Amniotic epithelial cell (primary cell): Measurements from ENCODE around the gene SLIT3.

Source experiments
- DNase-seq: peaks from one replicate; pipeline ENCODE4 v3.0.0-alpha.2; 2010; ENCODE audit warnings: low read depth

The SLIT3 gene

DNA sequence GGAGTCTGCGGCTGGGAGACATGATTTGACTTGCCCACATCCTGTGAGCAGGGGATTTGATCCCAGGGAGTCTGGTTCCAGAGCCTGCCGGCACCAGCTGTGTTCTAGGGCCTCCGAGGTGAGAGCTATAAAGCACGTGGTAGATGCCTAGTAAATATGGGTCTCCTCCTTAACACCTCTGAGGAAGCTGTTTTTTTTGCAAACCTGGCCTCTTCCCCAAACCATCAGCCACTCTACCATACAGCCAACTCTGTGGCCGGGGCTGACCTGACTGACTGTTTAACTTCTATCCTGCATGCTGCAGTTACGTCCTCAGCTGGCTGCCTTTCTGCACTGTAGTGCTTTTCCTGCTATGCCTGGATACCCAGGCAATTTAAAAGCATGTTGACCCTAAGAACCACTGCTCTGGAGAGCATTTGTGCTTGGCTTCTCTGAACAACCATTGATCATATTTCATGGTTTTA, 220.5 kb downstream of the SLIT3 start:
- no peak for DNase-seq

- no peak for DNase-seq
These were observed 221.2 kb downstream of the SLIT3 start for GRCh38 chr5:169079697-169080096.

DNA sequence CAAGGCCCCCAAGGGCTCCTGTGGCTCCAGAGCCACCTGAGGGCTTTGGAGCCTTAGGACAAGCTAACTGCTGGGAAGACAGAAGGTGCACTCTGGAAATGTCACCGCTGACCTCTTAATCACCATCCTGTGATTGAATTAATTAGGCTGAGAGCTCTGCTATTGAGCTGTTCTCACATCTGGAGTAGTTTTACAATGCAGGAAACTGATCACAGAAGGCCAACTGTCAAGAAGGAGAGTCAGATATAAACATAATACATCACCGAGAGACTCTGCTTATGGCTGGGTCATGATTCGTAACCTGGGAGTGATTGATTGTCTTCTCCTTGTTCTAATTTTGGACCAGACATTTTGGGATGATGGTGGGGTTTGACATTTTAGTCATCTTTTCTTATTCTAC, 226.1 kb downstream of the SLIT3 start:
- DNase-seq, result no peak

DNA sequence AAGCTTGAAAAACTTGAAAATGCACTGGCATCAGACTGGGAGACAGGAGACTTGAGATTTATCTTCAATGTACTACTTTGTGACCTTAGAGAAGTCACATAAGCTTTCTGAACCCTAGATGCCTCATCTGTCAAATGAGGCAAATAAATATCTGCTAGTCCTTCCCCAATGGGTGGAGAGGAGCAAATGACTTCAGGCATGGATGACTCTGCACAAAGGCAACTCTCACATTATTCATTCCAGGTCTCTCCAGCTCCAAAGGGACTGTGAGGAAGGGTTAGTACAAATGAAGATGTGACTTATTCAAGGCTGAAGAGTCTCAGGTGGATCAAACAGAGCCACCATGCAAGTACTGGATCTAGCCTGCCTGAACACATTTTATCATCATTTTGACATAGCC, 228.7 kb downstream of the SLIT3 start:
- no peak for DNase-seq

GRCh38 chr5:169070413-169070812, 230.5 kb downstream of the SLIT3 start:
- DNase-seq, result no peak

DNA sequence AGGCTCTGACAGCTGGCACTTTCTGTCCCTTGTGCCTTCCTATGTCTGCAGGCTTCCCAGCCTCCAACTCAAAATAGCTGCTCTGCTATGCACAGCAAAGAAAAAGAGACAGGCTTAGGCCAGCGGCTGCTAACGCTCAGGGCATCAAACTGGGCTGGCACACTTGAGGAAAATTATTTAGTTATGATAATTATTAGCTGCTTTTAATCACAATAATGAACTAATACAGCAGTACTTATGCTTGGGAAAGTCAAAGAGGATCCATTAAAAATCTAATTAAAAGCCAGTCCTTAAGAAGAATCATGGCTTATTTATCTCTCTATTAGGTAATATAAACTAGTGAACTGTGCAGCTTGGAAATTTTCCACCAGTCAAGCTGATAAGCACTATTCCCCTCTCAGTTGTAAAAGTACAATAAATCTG, 233.2 kb downstream of the SLIT3 start:
- DNase-seq, result peak; percentile 46

- no peak for DNase-seq
These were observed 235.5 kb downstream of the SLIT3 start for GRCh38 chr5:169065400-169065799.

DNA sequence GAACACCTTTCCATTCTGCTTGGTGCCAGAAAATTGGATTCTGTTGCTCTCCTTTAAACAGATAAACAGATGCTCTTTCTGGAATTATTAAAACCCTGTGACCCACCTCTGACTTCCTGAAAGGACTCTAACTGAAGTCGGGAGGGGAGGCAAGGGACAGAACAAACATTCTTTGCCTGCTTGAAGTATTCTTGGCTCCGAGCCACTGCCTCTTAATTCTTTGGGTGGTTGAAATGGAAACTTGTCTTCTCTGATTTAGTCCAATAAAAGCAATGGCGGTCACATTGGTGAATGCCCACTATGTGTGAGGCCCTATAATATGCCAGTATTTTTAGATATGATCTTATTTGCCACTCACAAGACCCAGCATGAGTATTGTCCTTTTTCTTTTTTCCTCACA, 236.8 kb downstream of the SLIT3 start:
- no peak for DNase-seq

GRCh38 chr5:169063316-169063953, 237.5 kb downstream of the SLIT3 start:
- no peak for DNase-seq

DNA sequence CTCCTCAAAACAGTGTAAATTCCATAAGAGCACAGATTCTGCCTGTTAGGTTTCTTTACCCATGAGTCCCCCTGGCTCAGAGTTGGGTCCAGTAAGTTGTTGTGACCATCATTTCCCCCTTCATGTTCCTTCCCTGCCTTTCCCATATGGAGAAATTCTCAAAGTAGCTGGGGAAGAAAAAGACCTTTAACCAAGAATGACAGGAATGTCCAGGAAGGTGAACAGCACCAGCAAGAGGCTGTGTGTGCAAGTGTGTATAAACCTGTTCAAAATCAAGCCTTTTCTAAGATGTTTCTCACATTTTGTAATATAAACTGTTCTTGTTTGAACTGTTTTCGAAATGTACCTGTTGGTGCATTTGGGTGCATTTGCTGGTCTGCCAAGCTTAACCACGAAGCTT, 238.2 kb downstream of the SLIT3 start:
- DNase-seq, result no peak

- DNase-seq, result no peak
These were observed 246.4 kb downstream of the SLIT3 start for GRCh38 chr5:169054506-169054905.

DNA sequence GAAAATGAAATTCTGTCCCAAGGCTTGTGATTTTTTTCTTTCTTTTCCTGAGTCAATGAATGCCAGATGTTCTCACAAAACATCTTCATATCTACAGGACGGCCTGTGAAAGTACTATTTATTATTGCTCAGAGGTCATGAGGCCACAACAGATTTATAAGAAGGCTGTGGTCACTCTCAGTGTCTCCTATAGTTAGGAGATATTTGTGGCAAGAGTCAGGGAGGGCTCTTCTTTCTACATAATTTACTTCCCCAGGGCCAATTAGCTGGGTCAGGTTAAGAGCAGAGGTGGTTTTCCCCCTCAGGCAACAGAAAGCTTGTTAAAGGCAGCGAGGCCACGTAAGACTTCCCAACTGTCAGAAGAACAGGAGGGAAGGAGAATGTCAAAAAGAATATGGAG, 248.7 kb downstream of the SLIT3 start:
- DNase-seq, result no peak

GRCh38 chr5:169051351-169051750, 249.6 kb downstream of the SLIT3 start:
- DNase-seq, result no peak

- no peak for DNase-seq
These were observed 250.3 kb downstream of the SLIT3 start for GRCh38 chr5:169050636-169051035.

- no peak for DNase-seq
These were observed 250.8 kb downstream of the SLIT3 start for GRCh38 chr5:169050146-169050571.

DNA sequence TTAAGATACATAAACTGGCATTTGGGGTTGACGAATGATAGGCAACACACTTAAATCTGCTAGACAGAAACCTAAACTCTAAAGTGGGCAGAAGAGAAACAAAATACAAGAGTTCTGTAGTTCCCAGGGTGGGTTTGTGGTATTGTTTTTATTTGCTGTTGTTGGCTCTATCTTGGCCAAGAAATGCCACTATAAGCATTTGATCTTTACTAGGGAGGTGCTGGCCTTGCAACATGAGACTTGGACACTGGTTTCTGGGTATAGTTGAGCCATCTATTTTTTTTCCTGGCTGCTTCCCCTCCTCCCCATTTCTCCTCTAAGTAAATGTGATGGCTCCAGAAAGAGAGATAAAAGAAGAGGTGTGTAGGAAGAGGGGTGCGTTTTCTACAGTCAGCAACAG, 251.2 kb downstream of the SLIT3 start:
- no peak for DNase-seq

- DNase-seq, result no peak
These were observed 252.5 kb downstream of the SLIT3 start for GRCh38 chr5:169048181-169049125.

DNA sequence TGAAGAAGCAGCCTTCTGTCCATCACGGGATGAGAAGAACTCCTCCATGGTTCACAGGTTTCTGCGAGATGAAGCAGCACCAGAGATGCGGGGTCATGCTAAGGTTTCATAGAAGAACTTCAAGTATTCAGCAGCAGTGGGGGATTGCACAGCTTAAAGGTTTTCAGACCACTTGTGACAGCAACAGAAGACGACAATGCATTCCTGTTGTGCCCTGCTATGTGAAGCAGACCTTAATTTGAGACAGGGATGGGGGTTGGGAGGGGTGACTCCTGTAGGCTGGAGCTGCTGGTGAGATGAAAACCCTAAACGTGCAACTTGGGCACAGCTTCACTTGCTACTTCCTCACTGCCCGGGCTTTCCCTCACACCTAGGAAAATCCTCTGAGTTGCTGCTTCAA, 256.0 kb downstream of the SLIT3 start:
- DNase-seq, result no peak

GRCh38 chr5:169041180-169041579, 259.8 kb downstream of the SLIT3 start:
- DNase-seq, result no peak

DNA sequence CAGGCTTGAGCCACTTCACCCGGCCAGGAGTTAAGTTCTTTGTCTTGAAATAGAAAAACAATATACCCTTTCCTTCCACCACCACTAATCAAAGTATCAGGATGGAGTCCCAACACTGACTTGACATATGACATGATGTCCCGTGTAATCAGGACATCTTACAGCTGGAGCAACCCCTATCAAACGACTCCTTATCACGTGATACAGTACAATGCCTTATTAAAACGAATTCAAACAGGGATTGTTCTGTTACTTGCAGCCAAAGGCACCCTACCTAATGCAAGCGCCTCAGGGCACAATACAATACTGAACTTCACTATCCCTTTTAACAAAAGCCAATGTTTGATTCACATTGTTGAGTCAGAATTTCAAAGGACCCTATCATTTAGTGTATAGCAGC, 261.3 kb downstream of the SLIT3 start:
- DNase-seq, result no peak

GRCh38 chr5:169037466-169037865, 263.5 kb downstream of the SLIT3 start:
- no peak for DNase-seq

- no peak for DNase-seq
These were observed 264.7 kb downstream of the SLIT3 start for GRCh38 chr5:169036079-169036805.
